Testis (tissue), 3 donors: ENCODE data around the gene CSMD2. TPM values are rescaled to one million over a fixed set of nuclear protein-coding genes. Genes with fewer than 3 reads are reported as not detected.

Experiments used
- DNase-seq: peaks from one replicate; pipeline ENCODE4 v3.0.0-alpha.2; 2019
- H3K27ac ChIP-seq, 2 donors: fragments of 200-600 bp; sonication (generic); one replicate each; pipeline ENCODE4 v1.5.1; 2019
- H3K27me3 ChIP-seq: fragments of 200-600 bp; sonication (generic); one replicate; pipeline ENCODE4 v1.5.1; 2019
- H3K36me3 ChIP-seq: fragments of 200-600 bp; sonication (generic); one replicate; pipeline ENCODE4 v1.5.1; 2017; ENCODE audit warnings: low read depth; ENCODE audit errors: missing control alignments
- H3K4me1 ChIP-seq: fragments of 200-600 bp; sonication (generic); one replicate; pipeline ENCODE4 v1.5.1; 2019
- H3K4me3 ChIP-seq, 2 donors: fragments of 200-600 bp; sonication (generic); one replicate each; pipeline ENCODE4 v1.5.1; 2017 to 2019
- H3K9me3 ChIP-seq: fragments of 200-600 bp; sonication (generic); one replicate; pipeline ENCODE4 v1.5.1; 2017
- POLR2A ChIP-seq: fragments of 450-650 bp; IDR thresholded peaks from one replicate; pipeline ENCODE4 v1.6.1; 2017; ENCODE audit warnings: antibody characterized with exemption, mild to moderate bottlenecking, moderate library complexity
- WGBS, 2 donors: methylation state at CpG; one replicate each; pipeline ENCODE4 v1.1.5; 2018; 5-methylcytosine and 5-hydroxymethylcytosine counted together
- intact Hi-C: fragments of 100-400 bp; cut with DNase I; formaldehyde crosslinking; loops from one replicate; pipeline ENCODE4 v1.15.1; 2023; ENCODE audit warnings: low total_unique reads
- polyA plus RNA-seq: library from polyadenylated mRNA; stranded (reverse); fragments of 350-450 nt; fragmentation: Illumina TruSeq; extraction: RNeasy Lipid Tissue Mini Kit (QIAGEN cat#74804); gene quantifications from one replicate; pipeline ENCODE4 v1.2.3, GENCODE V29; 2014; ENCODE audit warnings: low read depth, low replicate concordance; ENCODE audit not compliant: insufficient read depth
- total RNA-seq, 2 donors: library from RNA; depleted of rRNA; stranded (reverse); fragments of >200 nt; gene quantifications; one replicate each; pipeline ENCODE4 v1.2.3, GENCODE V29; 2016
- TF ChIP-seq, protein P1 (sequence below), 3 experiments: fragments of 450-650 bp in 2 of 3; fragments of 200-600 bp in 1 of 3; sonication (generic) in 1 of 3; IDR thresholded peaks; one replicate each; pipeline ENCODE4 v1.5.1; 2016 to 2019; ENCODE audit warnings: antibody characterized with exemption in 3 of 3, mild to moderate bottlenecking in 2 of 3, moderate library complexity in 1 of 3

Gene CSMD2
- total and polyA plus RNA-seq, 3 donors from 2014 or later = 1.2 to 3.8 (median 2.7) TPM

- TF ChIP-seq POLR2A = no peak
- TF ChIP-seq, protein P1, sequence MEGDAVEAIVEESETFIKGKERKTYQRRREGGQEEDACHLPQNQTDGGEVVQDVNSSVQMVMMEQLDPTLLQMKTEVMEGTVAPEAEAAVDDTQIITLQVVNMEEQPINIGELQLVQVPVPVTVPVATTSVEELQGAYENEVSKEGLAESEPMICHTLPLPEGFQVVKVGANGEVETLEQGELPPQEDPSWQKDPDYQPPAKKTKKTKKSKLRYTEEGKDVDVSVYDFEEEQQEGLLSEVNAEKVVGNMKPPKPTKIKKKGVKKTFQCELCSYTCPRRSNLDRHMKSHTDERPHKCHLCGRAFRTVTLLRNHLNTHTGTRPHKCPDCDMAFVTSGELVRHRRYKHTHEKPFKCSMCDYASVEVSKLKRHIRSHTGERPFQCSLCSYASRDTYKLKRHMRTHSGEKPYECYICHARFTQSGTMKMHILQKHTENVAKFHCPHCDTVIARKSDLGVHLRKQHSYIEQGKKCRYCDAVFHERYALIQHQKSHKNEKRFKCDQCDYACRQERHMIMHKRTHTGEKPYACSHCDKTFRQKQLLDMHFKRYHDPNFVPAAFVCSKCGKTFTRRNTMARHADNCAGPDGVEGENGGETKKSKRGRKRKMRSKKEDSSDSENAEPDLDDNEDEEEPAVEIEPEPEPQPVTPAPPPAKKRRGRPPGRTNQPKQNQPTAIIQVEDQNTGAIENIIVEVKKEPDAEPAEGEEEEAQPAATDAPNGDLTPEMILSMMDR (IDR thresholded peaks at IDR 0.05) = no peak
- Histone ChIP-seq H3K4me1 (no peaks in the 10 kb centered on the region), H3K27ac (no peak overlapping the region), H3K9me3 (no peaks in the 10 kb centered on the region), H3K27me3 (no peaks in the 10 kb centered on the region), H3K4me3 (no peak overlapping the region), H3K36me3 (no peaks in the 10 kb centered on the region)
- 81 to 83% methylated on average over 2 of the region's 2 CpGs for WGBS, 2 donors
- intact Hi-C loops = no loop called here
- no peak for DNase-seq
Observed at GRCh38 chr1:33768821-33769220, 396.2 kb downstream of the CSMD2 start.

DNA sequence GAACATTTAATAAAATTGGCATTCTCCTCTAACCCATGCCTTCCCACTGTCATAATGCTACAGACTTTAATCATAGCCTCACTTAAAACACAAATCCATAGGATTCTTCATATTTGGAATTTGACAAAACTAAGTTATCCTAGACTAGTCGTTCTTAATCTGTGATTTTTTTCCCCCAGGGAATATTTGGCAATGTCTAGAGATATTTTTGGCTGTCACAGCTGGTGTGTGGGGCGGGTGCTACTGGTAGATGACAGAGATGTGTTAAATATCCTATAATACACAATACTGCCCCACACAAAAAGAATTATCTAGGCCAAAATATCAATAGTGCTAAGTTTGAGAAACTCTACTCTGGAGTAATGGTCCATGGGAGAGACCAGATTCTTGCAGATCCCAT is 396.9 kb downstream of the CSMD2 start:
- Histone ChIP-seq H3K27me3 (no peaks in the 10 kb centered on the region), H3K36me3 (no peaks in the 10 kb centered on the region), H3K9me3 (no peaks in the 10 kb centered on the region), H3K27ac (no peak overlapping the region), H3K4me3 (no peak overlapping the region), H3K4me1 (no peaks in the 10 kb centered on the region)
- WGBS, 2 donors = 61 to 67% methylated on average over 2 of the region's 2 CpGs
- TF ChIP-seq POLR2A = no peak
- TF ChIP-seq, protein P1 (IDR thresholded peaks at IDR 0.05) = no peak
- intact Hi-C loops = no loop called here
- no peak for DNase-seq

DNA sequence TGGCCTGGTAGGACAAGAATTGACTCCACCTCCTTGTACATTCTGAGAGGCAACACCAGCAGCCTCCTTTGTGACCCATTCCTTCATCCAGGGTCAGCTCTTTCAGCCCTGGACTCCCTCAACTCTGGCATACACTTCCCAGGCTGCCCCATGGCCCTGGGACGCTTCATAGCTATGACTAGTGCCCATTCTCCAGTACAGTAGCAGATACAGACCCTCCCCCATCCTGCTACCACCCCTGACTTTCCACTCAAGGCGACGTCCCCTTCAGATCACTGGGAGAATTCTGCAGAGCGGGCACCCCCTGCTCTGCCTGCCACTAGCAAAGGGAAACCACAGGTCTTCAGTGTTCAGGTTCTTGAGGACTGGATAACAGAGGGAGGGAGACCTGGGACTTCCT is 400.9 kb downstream of the CSMD2 start:
- TF ChIP-seq POLR2A = no peak
- TF ChIP-seq, protein P1 (IDR thresholded peaks at IDR 0.05) = no peak
- Histone ChIP-seq H3K27ac (no peak overlapping the region), H3K36me3 (no peaks in the 10 kb centered on the region), H3K9me3 (no peaks in the 10 kb centered on the region), H3K4me3 (no peak overlapping the region), H3K4me1 (peaks cover 6% of the 10 kb centered on the region), H3K27me3 (no peaks in the 10 kb centered on the region)
- 83 to 87% methylated on average over 3 to 4 of the region's 4 CpGs for WGBS, 2 donors
- no peak for DNase-seq
- intact Hi-C loops = no loop called here

DNA sequence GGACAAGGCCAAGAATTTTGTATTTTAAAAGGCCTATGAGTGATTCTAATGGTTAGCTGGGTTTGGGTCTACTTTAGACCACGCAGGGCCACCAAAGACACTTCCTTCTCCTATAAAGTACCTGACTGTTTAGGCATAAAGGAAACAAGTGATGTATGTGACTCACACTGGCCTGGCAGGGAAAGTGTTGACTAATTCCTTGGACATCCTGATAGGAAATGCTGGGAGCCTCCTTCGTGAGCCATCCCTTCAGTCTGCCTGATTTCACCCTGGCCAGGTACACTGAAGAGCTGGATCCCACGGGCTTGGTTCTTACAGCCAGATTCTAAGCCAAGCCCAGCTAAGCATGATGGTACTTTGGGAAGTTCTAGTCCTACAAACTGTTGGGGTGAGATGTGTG is 401.6 kb downstream of the CSMD2 start:
- intact Hi-C loops = no loop called here
- Histone ChIP-seq H3K36me3 (no peaks in the 10 kb centered on the region), H3K27me3 (no peaks in the 10 kb centered on the region), H3K4me3 (no peak overlapping the region), H3K4me1 (peaks cover 6% of the 10 kb centered on the region), H3K27ac (no peak overlapping the region), H3K9me3 (no peaks in the 10 kb centered on the region)
- no peak for TF ChIP-seq POLR2A
- TF ChIP-seq, protein P1 (IDR thresholded peaks at IDR 0.05) = no peak
- DNase-seq = no peak
- WGBS, 2 donors = 63% methylated on average over 2 to 3 of the region's 3 CpGs

DNA sequence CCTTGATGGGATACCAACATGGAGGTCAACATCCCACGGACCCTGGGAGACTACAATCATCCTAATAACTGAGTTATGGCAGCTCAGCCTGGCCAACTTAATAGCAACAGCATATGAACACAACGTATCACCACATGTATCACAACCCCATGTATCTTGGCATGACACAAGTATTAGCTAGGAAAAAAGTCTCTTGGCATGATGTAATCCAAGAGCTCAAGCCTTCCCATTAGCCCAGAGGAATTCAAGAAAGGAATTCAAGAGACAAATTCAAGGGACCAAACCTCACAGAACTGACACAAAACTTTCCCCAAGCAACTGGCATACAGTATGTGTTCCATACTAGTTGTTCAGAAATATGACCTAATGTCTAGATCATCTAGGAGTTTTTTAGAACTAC is 402.1 kb downstream of the CSMD2 start:
- Histone ChIP-seq H3K27ac (no peak overlapping the region), H3K27me3 (no peaks in the 10 kb centered on the region), H3K9me3 (no peaks in the 10 kb centered on the region), H3K4me3 (no peak overlapping the region), H3K4me1 (peaks cover 6% of the 10 kb centered on the region), H3K36me3 (no peaks in the 10 kb centered on the region)
- no peak for DNase-seq
- WGBS, 2 donors = 74 to 92% methylated on average over 2 of the region's 2 CpGs
- intact Hi-C loops = no loop called here
- no peak for TF ChIP-seq POLR2A
- TF ChIP-seq, protein P1 (IDR thresholded peaks at IDR 0.05) = no peak
